LNCAP (cell line): ENCODE results near the gene SF1.

ENCODE experiments used
- CTCF ChIP-seq: fragments of 450-650 bp; IDR thresholded peaks from 2 replicates; pipeline ENCODE4 v1.5.1; 2017; ENCODE audit warnings: mild to moderate bottlenecking

SF1 gene

GRCh38 chr11:64771861-64772260 is 6.5 kb downstream of the SF1 start:
- TF ChIP-seq CTCF, result no peak

GRCh38 chr11:64770120-64770519 is 8.2 kb downstream of the SF1 start:
- TF ChIP-seq CTCF, result no peak

GRCh38 chr11:64769283-64769682 is 9.1 kb downstream of the SF1 start:
- no peak for TF ChIP-seq CTCF

GRCh38 chr11:64768300-64768694 is 10.0 kb downstream of the SF1 start:
- no peak for TF ChIP-seq CTCF

- peak; percentile 92 for TF ChIP-seq CTCF
These were observed 10.7 kb downstream of the SF1 start for GRCh38 chr11:64767344-64768299.

- no peak for TF ChIP-seq CTCF
These were observed 11.5 kb downstream of the SF1 start for GRCh38 chr11:64766881-64767280.

- TF ChIP-seq CTCF, result no peak
These were observed 12.3 kb downstream of the SF1 start for GRCh38 chr11:64765851-64766665.
